Mammary epithelial cell (primary cell): ENCODE data around the gene SLC44A3.

Experiments
- EZH2 ChIP-seq: IDR thresholded peaks from 2 replicates; pipeline ENCODE4 v1.6.1; 2012; ENCODE audit warnings: low read length, inconsistent platforms, borderline replicate concordance
- TF ChIP-seq, protein P1 (sequence below), 2 donors: IDR thresholded peaks in 1 of 2; conservative IDR thresholded peaks in 1 of 2; 2 replicates each; pipeline ENCODE4 v1.5.1; 2011 to 2012; ENCODE audit warnings: inconsistent platforms in 2 of 2, low read length in 2 of 2, mild to moderate bottlenecking in 2 of 2, control low read depth in 1 of 2, low read depth in 1 of 2; ENCODE audit not compliant: insufficient read depth in 1 of 2; ENCODE audit errors: extremely low read depth in 1 of 2

DNA sequence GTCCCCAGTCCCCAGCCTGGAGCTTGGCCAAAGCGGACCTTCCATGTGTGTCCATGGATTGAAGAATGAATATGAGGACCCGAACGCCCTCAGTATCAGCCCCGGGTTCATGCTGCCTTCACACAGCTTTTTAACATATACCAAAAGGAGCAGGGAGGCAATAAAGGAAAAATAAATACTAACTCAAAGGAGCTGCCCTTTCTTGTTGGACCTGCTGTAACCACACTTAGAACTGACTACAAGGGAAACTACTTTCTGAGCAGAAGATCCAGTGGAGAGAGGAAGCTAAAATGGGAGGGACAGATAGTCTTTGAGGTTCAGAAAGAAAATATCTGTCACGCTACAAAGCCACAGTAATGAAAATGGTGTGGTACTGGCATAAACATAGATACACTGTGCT lies 58.2 kb downstream of the SLC44A3 start:
- TF ChIP-seq, protein P1, sequence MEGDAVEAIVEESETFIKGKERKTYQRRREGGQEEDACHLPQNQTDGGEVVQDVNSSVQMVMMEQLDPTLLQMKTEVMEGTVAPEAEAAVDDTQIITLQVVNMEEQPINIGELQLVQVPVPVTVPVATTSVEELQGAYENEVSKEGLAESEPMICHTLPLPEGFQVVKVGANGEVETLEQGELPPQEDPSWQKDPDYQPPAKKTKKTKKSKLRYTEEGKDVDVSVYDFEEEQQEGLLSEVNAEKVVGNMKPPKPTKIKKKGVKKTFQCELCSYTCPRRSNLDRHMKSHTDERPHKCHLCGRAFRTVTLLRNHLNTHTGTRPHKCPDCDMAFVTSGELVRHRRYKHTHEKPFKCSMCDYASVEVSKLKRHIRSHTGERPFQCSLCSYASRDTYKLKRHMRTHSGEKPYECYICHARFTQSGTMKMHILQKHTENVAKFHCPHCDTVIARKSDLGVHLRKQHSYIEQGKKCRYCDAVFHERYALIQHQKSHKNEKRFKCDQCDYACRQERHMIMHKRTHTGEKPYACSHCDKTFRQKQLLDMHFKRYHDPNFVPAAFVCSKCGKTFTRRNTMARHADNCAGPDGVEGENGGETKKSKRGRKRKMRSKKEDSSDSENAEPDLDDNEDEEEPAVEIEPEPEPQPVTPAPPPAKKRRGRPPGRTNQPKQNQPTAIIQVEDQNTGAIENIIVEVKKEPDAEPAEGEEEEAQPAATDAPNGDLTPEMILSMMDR (conservative IDR thresholded peaks at IDR 0.05 in 1 of 2, IDR thresholded peaks at IDR 0.05 in 1 of 2; ENCODE audit: extremely low read depth in 1 of 2, insufficient read depth in 1 of 2, low read depth in 1 of 2, low read length in 2 of 2) = no peak
- TF ChIP-seq EZH2 = no peak
